NCI-H82 (cell line): ENCODE measurements around the gene SH3TC1.

Source experiments
- DNase-seq: peaks from one replicate; lab custom pipeline; 2025; lab: John Stamatoyannopoulos, UW

Gene SH3TC1

DNA sequence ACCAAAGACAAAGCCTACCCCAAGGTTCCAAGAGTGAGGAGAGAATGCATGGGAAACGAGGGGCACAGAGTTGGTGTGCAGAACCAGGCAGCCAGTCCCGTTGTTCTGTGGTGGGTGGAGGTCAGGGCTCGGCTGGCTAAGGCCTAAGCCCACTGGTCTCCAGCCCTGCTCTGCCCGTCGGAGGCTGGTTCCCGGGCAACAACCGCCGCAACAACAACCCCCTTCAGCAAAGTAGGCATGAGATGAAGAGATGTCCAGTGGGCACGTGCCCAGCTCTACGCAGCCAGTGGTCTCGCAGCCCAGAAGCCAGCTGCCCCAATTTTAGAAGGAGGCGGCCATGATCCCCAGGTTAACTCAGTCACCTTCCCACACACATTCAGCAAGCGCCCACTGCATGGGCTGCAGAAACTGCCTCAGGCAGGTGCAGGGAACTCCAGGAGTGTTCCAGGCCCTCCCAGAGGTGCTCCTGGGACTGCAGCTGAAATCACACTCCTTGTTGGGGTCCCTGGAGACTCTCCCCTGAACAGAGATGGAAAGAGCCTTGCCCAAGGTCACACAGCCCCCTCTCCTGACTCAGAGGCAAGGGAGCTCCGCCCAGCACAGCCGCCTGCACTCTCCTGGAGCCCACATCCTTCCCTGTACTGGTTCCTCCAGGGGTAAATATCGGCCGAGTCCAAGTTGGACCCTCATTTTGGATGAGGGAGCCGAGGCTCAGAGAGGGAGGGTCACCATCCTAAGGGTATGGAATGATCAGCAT is 45.1 kb downstream of the SH3TC1 start:
- DNase-seq, result no peak

DNA sequence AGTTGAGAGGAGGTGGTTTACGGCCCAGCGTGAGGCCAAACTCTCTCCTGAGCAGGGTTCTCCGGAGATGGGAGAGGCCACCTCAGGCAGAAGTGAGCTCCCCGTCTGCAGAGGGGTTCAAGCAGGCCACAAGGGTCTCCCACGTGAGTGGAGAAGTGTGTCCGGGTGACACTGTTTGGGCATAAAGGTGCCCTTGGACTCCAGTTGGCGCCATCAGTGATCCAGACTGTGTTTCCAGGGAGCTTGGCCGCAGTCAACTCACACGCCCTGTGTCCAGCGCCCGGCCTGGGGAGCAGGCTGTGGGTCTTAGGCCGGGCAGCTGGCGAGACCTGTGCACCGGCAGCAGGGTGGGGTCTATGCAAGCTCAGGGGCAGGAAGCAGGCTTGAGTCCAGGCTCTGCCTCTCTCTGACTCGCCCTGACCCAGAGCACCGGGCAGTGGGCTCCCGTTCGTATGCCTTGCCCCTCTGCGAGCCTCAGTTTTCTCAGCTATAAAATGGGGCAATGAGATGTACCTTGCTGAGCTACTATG is 45.9 kb downstream of the SH3TC1 start:
- no peak for DNase-seq

DNA sequence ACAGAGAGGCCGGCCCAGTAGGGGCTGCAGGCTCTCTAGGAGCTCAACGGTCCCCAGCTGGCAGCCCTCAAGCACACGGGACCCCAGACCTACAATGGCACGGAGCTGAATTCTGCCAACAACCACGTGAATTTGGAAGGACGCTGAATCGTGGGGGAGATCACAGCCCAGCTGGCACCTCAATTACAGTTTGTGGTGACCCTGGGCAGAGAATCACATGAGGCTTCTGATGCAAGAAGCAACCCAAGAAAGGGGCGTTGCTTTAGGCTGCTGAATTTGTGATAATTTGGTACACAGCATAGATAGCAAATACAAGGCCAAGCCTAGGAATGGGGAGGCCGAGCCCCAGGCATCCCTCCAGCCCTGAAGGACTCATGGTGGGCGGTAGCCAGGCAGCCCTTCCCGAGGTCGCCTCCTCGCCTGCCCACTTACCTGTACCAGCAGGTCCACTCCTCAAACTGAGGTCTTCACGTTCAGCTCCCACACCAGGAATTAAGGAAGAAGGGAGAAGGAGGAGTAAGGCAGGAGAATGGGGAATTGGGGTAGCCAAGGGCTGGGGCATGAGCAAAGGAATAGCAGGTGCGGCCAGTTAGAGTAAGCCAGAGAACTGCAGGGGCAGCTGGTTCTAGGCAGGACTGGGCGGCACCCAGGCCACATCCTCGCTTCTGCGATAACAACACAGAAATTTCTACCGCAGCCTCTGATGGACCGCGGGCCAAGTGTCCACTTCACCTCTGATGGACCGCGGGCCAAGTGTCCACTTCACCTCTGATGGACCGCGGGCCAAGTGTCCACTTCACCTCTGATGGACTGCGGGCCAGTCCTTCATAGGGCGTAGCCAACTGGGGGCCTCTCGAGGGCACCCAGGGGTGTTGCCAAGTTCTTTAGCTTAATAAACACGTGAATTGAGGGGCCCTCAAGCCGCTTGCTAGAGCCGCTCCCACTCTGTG is 47.1 kb downstream of the SH3TC1 start:
- no peak for DNase-seq

DNA sequence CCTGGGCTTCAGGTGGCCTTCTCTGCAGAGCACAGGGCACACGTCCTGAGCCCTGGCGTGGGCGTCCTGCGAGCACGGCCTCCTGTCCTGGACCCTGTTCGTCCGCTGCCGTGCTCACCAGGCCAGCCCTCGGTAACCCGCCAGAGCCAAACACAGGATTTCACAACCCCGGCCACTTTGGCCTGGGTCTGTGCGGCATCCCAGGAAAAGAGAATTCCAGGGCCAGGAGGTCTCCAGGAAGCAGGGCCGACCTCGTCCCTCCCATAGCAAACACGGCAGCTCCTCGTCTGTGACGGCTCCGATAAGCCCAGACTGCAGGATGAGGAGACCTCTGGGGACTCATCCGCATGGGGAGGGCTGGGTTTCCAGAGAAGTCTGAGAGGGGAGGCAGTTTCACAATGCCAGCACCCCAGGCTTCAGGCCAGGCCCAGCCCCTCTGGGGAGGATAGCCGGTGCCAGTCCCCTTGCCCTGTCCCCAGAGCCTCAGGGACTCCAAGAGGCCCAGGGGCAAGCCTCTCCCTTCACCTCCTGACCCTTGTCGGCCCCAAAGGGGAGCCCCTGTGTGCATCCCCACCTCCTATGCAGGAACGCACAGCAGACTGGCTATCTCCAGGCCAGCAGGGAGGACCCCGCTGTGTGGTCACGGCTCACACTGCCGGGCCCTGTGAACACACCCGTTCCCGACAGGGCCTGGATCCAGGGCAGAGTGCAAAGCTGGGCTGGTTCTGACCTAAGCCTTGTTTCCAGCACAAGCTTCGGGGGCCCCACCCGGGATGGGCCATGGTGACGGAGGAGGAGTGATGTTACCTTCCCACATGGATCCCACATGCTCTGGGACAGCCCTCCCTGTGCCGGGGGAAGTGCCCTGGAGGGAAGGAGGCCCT is 48.2 kb downstream of the SH3TC1 start:
- DNase-seq, result no peak

DNA sequence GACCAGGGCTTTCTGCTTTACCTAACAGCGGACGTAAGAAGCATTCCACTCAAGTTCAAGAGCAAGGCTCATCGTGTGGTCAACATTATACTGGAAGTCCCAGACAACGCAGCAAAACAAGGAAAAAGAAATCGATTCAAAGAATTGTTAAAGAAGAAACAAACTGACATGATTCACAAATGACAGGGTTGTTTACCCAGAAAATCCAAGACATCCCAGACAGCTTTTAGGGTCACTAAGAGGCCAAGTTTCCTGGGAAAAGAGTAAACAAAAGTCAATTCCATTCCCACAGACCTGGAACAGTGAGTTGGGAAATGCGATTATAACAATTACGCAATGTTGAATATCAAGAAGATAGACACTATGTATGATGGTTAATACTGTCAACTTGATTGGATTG is 49.0 kb downstream of the SH3TC1 start:
- DNase-seq, result peak; percentile 66

DNA sequence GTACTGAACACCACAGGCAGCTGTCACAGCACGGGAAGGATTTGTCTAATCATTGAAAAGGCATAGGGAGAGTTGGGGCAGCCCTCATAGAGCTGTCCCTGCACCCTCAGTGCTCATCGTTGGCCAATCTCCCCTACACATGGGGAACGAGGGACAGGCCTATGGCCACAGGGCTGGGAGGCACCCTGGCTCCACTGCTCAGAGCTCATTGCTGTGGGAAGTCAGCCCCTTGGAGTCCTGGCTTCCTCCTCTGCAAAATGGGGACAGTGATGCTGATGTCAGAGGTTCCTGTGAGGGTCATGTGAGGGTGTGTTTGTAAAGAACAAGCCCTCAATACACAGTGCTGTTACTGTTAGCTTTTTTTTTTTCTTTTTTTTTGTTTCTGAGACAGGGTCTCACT is 51.1 kb downstream of the SH3TC1 start:
- no peak for DNase-seq

DNA sequence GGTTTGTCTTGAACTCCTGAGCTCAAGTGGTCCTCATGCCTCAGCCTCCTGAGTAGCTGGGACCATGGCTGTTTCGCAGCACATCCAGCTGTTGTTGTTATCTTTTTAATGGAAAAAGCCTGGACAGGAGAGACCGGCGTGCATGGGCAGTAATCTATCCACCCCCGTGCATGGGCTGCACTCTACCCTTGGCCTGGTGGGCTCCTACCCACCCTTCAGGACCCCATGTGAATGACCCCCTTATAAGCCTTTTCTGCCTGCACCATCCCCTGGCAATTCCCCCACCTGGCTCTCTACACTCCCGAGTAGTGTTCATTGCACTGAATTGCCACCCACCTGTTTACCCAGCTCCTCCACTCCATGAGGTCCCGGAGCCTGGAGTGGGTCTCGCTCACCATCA is 51.5 kb downstream of the SH3TC1 start:
- DNase-seq, result no peak

DNA sequence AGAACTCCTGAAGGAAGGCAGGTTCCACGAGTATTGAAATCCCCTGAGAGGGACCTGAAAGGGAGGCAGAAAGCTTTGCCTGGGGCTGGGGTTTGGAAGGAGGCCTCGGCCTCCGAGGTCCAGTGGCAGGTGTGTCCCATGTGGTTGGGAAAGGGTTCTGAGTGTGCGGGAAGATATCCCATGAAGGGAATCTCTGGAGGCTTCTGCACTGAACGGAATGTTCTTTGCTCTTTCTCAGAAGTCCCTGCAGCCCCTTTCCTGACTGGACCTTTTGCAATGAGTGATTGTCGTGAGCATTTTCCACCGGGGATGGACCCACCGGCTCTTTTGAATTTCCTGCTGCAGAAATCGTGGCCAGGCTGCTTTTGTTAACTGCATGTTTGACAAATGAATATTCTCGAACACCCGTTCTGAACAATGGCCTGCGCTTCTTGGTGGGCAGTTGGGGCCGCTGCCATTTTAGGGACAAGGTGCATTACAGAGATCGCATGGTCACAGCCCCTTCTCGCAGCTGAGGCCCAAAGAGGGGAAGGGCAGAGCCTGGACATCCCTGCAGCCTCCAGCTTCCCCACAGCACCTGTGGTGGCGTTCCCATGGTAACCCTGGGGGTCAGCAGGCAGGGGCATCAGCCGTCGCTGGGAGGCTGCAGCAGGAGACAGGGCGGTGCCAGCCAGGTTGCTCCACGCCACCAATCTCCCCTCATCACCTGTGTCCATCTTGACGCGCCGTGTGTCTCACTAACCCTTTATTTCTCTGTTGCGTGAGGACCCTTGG is 52.2 kb downstream of the SH3TC1 start:
- DNase-seq, result no peak

DNA sequence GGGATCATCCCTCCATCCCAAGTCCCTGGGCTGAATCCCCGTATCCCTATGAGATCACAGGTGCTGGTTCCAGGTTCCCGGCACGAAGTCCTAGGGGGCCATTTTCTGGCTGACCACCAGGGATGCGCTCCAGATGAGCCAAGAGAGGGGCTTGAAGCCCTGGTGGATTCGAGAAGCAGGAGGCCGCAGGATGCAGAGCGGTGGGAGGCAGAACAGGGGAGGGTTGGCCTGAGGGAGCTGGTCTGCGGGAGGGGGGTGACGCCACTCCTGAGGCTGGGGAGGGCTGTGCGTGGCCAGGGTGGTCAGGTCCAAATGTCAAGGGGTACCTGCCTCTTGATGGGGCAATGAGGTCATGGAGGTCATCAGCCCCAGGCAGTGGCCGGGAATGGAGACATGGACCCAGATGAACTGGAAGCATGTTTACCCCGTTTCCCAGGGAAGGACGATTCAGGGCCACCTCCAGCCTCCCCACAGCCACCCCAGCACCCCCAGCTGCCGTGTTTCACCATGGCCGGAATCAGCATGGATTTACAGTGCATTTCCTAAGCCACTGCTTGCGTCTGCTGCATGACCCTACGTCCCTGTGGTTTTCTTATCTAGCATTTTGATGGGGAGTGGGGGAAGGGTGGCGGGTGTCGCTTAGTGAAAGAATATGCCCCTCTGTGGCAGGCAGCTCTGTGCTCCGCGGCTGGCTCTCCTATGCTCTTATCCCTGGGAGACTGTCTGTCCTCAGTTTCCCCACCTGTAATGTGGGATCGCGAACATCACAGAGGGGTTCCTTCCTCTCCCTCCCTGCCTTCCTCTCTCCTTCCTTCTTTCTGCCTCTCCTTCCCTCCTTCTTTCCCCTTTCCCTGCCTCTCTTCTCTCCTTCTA is 53.4 kb downstream of the SH3TC1 start:
- DNase-seq, result no peak

DNA sequence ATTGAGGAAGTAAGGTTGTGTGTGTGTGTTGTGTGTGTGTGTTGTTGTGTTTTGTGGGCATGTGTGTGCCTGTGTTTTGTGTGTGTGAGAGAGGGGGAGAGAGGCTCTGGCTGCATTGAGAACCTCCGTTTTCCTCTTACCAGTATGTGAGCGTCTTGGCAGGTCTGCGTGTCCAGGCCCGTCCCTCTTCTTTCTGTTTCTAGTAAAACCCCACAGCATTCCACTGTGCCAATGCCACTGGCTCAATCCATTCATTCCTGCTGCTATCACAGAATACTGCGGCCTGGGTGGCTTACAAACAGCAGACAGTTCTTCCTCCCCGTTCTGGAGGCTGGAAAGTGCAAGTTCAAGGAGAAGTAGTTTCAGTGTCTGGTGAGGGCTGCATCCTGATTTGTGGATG is 55.0 kb downstream of the SH3TC1 start:
- no peak for DNase-seq

DNA sequence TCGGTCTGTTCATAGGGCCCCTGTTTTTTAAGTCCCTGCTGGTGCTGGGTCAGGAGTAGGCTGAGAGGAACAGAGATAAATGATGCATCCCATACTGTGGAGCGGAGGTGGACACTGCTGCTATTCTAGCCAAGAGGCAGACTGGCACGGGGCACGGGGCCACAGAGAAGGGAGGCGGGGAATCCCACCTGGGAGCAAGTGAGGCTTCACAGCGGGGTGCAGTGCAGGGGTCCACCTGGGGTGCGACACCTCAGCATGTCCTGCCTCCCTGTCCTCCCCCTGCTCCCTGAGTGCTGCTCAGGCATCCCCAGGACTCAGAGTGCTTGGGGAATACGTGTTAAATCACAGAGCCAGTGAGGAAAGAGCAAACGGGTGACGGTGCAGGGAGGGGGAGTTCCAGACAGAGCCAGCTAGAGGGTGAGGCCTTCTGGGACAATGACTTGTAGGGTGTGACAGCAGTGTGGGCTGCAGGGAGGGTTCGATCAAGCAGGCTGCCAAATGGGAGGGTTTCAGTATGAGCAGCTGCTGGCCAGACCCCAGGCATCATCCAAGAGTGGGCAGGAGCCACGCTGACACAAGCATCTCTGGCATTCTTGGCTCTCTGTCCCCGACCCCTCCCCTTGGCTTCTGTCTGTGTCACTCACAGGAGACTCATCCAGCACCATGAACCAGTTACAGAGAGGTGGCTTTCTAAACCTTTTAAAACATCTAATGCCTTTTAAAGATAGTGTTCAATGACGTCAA is 56.8 kb downstream of the SH3TC1 start:
- no peak for DNase-seq

DNA sequence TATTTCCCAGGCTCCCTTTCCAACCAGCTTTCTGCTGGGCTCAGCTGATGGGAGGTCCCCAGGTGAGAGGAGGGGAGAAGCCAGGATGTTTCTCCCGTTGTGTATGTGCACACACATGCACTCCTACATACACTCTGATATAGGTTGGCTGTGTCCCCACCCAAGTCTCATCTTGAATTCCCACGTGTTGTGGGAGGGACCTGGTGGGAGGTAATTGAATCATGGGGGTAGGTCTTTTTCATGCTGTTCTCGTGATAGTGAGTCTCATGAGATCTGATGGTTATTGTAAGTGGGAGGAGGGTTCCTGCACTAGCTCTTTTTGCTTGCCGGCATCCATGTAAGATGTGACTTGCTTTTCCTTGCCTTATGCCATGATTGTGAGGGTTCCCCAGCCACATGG is 58.8 kb downstream of the SH3TC1 start:
- no peak for DNase-seq

DNA sequence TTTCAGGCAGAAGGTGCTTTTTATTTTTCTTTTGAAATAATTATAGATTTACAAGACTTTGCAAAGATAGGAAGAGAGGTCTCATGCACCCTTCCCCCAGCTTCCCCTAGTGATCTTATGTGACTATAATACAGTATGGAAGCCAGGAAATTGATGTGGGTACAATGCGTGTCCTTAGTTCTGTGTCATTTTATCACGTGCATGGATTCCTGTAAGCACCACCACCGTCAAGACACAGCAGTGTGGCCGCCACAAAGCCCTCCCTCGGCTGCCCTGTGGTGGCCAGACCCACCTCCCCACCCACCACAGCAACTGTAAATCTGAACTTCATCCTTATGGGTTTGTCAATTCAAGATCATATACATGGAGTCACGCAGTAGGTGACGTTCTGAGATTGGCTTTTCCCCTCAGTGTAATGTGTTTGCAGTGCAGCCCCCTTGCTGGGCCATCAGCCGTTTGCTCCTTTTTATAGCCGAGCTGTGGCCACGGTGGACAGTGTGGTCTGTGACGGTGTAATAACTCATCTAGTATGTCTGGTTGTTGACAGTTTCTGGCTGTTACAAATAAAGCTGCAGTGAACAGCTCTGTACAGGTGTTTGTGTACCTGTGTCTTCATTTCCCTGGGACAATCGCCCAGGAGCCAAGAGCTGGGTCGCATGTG is 59.6 kb downstream of the SH3TC1 start:
- DNase-seq, result no peak

DNA sequence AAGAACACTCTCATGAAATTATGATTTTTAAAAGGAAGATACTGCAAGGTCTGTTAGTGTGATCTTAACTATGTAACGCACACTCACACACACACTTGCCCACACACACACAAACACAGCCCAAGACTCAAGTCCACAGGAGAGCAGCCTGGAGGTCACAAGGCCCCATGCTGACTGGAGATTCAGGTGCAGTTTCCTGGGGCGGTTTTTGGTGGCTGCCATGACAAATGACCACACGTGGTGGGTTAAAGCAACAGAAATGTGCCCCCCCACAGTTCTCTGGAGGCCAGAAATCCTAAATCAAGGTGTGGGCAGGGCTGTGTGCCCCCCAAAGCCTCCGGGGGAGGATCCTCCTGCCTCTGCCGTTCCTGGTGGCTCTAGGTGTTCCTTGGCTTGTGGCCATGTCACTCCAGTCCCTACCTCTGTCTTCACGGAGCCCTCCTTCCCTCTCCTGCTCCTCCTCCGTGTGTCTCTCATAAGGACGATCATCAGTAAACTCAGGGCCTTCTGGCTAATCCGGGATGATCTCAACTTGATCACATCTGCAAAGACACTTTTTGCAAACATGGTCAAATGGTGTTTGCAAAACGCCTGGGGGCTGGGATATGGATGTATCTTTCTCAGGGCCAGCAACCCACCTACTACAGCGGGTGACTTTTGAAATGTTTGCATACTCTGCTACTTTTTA is 60.8 kb downstream of the SH3TC1 start:
- DNase-seq, result peak; percentile 90

DNA sequence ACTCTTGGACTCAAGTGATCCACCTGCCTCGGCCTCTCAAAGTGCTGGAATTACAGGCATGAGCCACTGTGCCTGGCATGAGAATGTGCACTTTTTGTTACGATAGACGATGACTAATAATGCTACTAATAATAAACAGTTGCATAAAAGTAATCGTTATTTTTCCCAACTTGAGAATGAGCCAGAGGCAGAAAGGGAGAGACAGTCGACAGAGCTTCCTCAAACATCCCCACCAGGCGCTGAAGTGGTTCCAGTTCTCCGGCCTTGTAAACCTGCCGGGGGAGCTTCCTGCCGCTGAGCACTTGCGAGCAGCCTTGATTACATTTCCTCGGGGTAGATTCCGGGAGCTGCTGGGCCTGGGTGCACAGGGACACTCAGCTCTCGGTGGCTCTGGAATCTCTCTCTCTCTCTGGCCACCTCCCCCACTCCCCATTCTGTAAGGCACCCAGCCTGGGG is 61.6 kb downstream of the SH3TC1 start:
- DNase-seq, result no peak

DNA sequence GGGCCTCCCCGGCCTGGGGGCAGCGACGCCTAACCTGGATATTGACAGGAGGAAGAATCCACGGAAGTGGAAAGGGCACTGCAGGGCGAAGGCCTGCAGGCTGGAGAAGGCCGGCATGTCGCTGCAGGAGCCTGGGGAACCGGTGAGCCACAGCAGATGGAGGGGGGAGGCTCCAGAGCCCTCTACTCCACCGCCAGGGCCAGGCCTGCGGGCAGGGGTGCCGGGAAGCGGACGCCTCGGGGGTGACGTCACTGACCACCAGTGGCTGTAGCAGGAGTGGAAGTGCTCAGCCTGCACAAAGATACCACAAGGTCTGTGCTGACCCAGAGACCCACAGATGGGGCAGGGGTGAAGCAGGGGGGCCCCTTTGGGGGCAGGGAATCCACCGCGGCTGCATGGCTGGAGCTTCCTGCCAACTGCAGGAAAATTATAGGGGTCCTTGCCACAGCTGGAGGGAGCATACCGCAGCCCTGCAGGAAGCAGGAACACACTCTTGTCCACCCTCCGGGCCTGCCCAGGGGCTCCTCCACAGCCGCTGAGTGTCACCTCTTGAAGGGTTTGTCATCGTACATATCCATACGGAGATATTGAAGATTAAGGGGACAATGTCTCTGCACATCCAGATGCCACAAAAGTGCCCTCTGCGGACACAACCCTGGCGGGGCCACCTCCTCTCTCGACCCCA is 62.9 kb downstream of the SH3TC1 start:
- no peak for DNase-seq

DNA sequence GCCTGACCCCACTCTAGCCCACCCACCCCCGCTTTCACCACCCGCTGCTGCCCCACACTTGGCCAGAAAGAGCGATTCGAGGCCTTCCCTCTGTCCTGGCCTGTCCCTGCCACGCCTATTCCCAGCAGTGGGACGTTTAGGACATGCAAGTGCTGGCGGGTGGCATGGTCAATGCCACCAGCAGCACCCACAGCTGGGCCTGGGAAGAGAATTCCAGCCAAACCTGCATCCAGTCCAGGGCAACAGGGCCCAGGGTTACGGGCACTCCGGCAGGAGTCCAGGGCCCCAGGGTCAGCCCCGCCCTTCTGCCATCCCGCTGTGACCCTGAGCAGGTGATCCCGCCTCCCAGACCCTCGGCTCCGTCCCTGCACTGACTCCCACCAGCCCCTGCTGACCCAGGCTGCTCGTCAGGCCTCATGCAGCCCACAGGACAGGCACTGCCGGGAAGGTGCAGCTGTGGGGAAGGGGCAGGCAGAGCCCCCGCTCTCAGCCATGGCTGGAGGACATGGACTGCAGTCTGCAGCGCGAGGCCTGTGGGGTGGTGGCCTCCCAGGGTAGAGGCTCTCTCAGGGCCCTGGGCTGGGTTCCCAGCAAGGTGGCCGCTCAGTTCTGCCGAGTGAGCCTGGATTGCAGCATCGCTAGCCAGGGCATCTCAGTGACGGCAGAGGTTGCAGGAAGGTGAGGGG is 63.7 kb downstream of the SH3TC1 start:
- DNase-seq, result no peak
